Inflammatory macrophage treated with lipopolysaccharide for 4 hours (primary cell): ENCODE data around the gene VMO1.
"Not testable (repeated sequence)": the region's sequence is repeated elsewhere in the genome, so short reads cannot be mapped to it uniquely, and the experiment has no call there.

Experiments
- DNase-seq: peaks from one replicate; pipeline ENCODE4 v3.0.0-alpha.2; 2020

The VMO1 gene

DNA sequence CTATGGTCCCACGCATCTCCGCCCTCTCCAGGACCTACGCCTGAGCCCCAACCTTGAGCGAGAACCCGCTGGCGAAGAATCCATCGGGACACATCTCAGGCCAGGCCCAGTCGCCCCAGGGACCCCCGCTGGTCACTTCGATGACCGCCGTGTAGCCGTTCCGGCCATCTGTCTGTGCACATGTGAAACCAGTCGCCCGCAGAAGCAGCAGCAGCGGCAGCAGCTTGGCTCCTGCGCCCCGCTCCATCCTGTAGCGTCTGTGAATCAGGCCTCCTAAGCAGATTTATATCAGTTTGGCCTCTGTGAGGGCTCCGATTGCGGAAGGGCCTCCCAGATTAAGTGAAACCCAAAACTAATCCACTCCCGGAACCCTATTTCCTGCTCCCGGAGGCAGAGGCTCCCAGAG, at the start of gene VMO1:
Gene VMO1 (minus strand): TSS at position 259 of the 406 bp plus-strand sequence. CDS start 12 bp downstream, at position 247.
- peak; percentile 25 for DNase-seq

GRCh38 chr17:4834681-4835020, 48.5 kb upstream of the VMO1 start:
- DNase-seq = no peak

- peak; percentile 70 for DNase-seq
Measured at GRCh38 chr17:4833941-4834680, 47.9 kb upstream of the VMO1 start.

DNA sequence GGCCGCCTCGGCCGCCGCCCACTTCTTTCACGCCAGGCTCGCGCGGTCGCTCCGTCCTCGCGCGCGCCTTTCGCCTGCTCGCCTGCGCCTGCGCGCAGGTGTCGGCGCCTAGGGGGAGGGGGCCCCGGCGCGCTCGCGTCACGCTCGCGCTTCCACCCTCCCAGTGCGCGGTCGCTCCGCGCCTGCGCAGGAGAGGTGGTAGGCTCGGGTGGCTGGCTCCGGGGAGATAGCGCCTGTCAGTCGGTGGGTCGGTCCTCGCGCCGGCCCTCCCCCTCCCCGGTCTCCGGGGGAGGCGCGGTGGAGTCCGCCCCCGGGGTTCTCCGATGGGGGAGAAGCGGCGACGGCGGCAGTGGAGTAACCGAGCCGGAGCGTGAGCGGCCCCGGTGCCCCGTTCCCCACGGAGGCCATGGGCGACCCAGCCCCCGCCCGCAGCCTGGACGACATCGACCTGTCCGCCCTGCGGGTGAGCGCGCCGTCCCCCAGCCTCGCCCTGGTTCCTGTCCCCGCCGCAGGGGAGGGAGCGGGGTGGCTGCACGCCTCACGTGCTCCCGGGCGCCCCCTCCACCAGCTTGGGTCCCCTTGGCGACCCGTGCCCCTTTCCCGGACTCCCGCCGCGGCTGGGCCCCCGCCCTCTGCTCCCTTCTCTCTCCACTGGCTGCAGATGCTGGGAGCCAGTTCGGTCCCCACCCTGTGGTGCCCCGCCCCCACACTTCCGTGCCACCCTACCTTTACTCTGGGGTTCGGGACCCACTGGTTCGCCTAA, 47.2 kb upstream of the VMO1 start, which contains the start of gene MINK1:
Gene MINK1 (plus strand): TSS at position 163 of the 763 bp plus-strand sequence. CDS start 244 bp downstream, at position 407.
- peak; percentile 89 for DNase-seq

- DNase-seq = not testable (repeated sequence)
Measured at GRCh38 chr17:4832829-4833177, 46.6 kb upstream of the VMO1 start.

DNA sequence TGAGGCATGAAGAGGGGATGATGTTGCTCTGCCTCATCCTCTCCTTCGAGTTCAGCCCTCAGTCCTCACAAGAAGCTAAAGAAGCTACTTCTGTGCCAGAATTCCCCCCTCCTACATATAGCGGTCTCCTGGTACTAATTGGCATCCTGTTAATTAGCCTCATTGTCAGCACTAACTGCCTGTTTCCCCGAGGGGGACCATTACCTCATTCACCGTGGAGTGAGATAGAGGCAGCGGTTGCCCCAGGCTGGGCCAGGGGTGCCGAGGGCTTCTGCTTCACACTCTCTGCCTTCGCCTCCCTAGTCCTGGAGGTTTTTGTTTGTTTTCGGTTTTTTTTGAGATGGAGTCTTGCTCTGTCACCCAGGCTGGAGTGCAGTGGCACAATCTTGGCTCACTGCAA, 41.2 kb upstream of the VMO1 start:
- DNase-seq = no peak

DNA sequence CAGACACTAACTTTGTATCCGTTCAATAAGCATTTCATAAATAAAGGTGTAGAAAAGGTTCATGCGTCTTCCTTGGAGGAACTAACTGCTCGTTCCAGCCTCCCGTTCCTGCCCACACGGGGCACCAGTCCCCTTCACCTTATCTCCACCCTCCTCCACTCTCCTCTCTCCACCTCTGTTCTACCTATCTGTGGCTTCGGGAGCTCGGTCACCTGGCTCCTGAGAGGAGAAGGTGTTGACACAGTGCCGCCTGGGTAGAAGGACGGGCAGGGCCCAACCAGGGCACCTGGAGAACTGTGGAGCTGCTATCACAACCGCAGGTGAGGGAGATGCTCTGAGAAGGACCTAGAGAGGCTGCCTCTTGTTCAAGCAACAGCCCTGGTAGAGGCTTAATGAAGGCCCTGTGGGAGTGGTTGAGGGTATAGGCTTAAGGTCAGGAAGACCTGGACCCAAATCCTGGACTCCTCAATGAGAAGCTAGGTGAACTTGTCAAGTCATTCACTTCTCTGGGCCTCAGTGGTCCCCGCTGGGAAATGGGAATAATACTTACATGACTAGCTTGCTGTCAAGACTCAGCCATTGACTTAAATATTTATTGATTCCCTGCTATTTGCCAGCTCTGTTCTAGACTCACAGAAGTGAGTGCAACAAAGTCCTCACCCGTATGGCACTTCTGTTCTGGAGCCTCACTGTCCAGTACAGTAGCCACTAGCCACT, 37.4 kb upstream of the VMO1 start:
- no peak for DNase-seq

- no peak for DNase-seq
Measured at GRCh38 chr17:4822835-4823234, 36.7 kb upstream of the VMO1 start.

- DNase-seq = no peak
Measured at GRCh38 chr17:4818276-4818675, 32.1 kb upstream of the VMO1 start.

- no peak for DNase-seq
Measured at GRCh38 chr17:4816826-4817225, 30.7 kb upstream of the VMO1 start.

DNA sequence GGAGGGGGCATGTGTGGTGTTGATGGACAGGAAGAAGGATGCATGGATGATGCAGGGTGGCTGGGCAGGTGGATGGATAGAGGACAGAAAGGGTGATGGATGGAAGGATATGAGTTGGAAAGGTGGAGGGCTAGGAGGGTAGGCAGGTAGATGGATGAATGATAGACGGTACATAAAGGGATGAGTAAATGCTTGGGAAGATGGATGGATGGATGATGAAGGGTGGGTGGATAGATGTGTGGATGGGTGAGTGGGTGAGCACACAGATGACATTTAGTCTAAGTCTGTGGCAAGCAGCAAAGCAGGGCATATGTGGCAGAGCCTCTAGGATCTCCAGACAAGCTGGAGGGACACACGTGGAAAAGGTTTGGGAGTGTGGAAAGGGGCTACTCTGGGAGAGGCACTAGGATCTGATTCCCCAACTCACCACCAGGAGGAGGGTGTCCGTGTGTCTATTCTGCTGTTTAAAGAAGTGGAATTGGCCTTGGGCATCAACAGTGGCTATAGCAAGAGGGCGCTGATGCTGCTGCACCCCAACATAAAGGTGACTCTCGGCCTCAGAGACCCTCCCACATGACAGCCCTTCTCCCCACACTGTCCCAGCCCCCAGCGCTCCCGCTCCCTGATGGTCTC, 29.0 kb upstream of the VMO1 start:
- no peak for DNase-seq

GRCh38 chr17:4812690-4813089, 26.5 kb upstream of the VMO1 start:
- no peak for DNase-seq

GRCh38 chr17:4811471-4811870, 25.3 kb upstream of the VMO1 start:
- DNase-seq = no peak

- no peak for DNase-seq
Measured at GRCh38 chr17:4810696-4811290, 24.6 kb upstream of the VMO1 start.

- no peak for DNase-seq
Measured at GRCh38 chr17:4808378-4808767, 22.2 kb upstream of the VMO1 start.

DNA sequence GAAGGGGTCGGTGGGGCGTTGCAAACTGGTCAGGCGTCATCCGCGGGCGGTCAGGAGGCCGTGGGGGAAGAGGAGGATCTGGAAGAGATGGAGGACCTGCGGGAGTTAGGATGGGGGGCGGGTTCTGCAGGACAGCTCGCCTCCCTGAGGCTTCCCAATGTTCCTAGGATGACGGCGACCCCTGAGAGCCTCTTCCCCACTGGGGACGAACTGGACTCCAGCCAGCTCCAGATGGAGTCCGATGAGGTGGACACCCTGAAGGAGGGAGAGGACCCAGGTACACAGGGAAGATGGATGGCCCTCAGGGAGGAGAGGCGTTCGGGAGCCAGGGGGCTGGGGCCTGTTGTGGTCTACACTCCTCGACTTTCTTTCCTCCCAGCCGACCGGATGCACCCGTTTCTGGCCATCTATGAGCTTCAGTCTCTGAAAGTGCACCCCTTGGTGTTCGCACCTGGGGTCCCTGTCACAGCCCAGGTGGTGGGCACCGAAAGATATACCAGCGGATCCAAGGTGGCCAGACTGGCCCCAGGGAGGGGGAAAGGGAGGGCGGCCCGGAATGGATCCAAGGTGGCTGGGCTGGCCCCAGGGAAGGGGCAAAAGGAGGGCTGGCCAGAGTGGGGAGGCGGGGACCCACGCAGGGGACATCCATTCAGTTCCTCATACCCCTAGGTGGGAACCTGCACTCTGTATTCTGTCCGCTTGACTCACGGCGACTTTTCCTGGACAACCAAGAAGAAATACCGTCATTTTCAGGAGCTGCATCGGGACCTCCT, 21.6 kb upstream of the VMO1 start:
- no peak for DNase-seq

- DNase-seq = peak; percentile 90
Measured at GRCh38 chr17:4806777-4807604, 20.8 kb upstream of the VMO1 start, which contains the start of gene PLD2. Gene PLD2 (plus strand): TSS chr17:4807152. CDS start chr17:4807773, 621 bp downstream.

DNA sequence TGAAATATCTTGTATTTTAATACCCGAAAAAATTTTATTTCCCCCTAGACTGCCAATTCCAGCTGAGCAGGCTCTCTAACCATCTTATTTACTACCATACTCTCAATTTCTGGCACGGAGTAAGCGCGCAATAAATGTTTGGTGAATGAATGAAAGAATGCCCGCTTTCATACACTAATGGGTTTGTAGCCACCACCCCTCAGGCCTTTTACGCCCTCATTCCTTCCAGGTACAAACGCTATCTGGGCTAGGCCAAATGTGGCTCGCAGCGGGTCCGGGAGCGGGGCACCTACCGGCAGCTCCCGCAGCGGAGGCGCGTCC, 20.3 kb upstream of the VMO1 start:
- DNase-seq = no peak

- no peak for DNase-seq
Measured at GRCh38 chr17:4802228-4802627, 16.1 kb upstream of the VMO1 start, which contains the start of gene C17orf114. Gene C17orf114 (minus strand): TSS chr17:4802328.

DNA sequence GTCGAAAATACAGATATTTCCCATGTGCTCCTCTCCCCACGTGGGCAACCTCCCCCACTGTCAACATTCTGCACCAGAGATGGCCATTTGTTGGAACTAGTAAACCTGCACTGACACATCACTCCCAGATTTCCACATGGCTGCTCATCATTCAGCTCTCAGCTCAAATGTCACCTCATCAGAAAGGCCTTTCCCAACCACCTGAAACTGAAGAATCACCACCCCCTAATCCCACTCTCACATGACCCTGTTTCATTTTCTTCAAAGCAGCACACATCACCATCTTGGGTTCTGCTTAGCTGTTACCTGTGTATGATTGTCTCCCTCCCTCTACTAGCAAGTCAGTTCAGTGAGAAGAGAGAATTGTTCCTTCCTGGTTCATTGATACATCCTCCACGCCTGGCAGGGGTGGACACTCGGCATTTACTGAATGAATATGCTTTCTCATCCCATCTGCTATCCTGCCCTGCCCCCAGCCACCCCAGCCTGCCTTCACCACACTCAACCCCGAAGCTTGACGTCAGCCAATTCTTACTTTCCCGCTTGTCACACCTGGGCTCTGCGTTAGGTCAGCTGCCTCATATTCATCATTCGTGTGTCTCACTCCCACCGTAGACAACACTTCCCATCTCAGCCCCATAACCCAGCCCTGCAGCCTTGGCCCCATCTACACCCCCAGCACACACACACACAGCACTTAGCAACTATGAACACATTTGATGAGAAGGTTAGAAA, 14.5 kb upstream of the VMO1 start:
- DNase-seq = no peak
